Osteoblast (primary cell): Measurements from ENCODE around the gene LPIN1. TPM values are rescaled to one million over a fixed set of nuclear protein-coding genes. Genes with fewer than 3 reads are reported as not detected.
"Not testable (repeated sequence)": the region's sequence is repeated elsewhere in the genome, so short reads cannot be mapped to it uniquely, and the experiment has no call there.

Source experiments
- DNase-seq: peaks from one replicate; pipeline ENCODE4 v3.0.0; 2011; ENCODE audit warnings: low spot score, mixed read lengths; ENCODE audit not compliant: insufficient read length; ENCODE audit errors: missing footprints
- H2AFZ ChIP-seq: 2 replicates; pipeline ENCODE4 v1.6.0; 2011; ENCODE audit warnings: mild to moderate bottlenecking, low read length
- H3K27ac ChIP-seq: 2 replicates; pipeline ENCODE4 v1.5.1; 2011; ENCODE audit warnings: mild to moderate bottlenecking, low read depth, low read length, moderate library complexity
- H3K27me3 ChIP-seq: 2 replicates; pipeline ENCODE4 v1.6.0; 2012; ENCODE audit warnings: mild to moderate bottlenecking, control low read depth, inconsistent platforms, low read length, moderate library complexity; ENCODE audit not compliant: insufficient read depth
- H3K36me3 ChIP-seq: 2 replicates; pipeline ENCODE4 v1.5.1; 2011; ENCODE audit warnings: mild to moderate bottlenecking, low read length, control low read depth, moderate library complexity; ENCODE audit not compliant: insufficient read depth
- H3K4me1 ChIP-seq: 2 replicates; pipeline ENCODE4 v1.5.1; 2011; ENCODE audit warnings: mild to moderate bottlenecking, low read length, control low read depth, moderate library complexity; ENCODE audit not compliant: insufficient read depth
- H3K4me2 ChIP-seq: 2 replicates; pipeline ENCODE4 v1.6.0; 2011; ENCODE audit warnings: mild to moderate bottlenecking, low read length; ENCODE audit not compliant: insufficient read depth
- H3K4me3 ChIP-seq: fragments of 200-600 bp; sonication (generic); 3 replicates; pipeline ENCODE4 v1.5.1; 2012; ENCODE audit warnings: mild to moderate bottlenecking, low read length, inconsistent platforms; ENCODE audit not compliant: insufficient read depth
- H3K79me2 ChIP-seq: 2 replicates; pipeline ENCODE4 v1.6.0; 2012; ENCODE audit warnings: mild to moderate bottlenecking, low read length, control low read depth, inconsistent platforms; ENCODE audit not compliant: insufficient read depth
- H3K9me3 ChIP-seq: 2 replicates; pipeline ENCODE4 v1.5.1; 2011; ENCODE audit warnings: low read depth, low read length, control low read depth
- H4K20me1 ChIP-seq: 2 replicates; pipeline ENCODE4 v1.6.0; 2012; ENCODE audit warnings: mild to moderate bottlenecking, low read length, control low read depth; ENCODE audit not compliant: insufficient read depth
- CTCF ChIP-seq: IDR thresholded peaks from 2 replicates; pipeline ENCODE4 v1.5.1; 2011; ENCODE audit warnings: mild to moderate bottlenecking, low read depth, low read length, moderate library complexity; ENCODE audit errors: extremely low read depth
- total RNA-seq: library from RNA; depleted of rRNA; stranded (reverse); fragments of >200 nt; gene quantifications from 2 replicates; pipeline ENCODE4 v1.2.3, GENCODE V29; 2012

The LPIN1 gene
- total RNA-seq, 1 donor: 117 TPM

- DNase-seq: no peak
- no peaks in the 10 kb centered on the region for H3K36me3 ChIP-seq
- no peak overlapping the region for H3K4me2 ChIP-seq
- no peak overlapping the region for H3K27ac ChIP-seq
- H3K9me3 ChIP-seq: no peaks in the 10 kb centered on the region
- H3K4me1 ChIP-seq: peaks cover 2% of the 10 kb centered on the region
- H3K79me2 ChIP-seq: no peaks in the 10 kb centered on the region
- no peaks in the 10 kb centered on the region for H4K20me1 ChIP-seq
- H2AFZ ChIP-seq: no peak overlapping the region
- no peak overlapping the region for H3K4me3 ChIP-seq
- H3K27me3 ChIP-seq: no peaks in the 10 kb centered on the region
- no peak for TF ChIP-seq CTCF
Measured at GRCh38 chr2:11842336-11842735, 95.9 kb downstream of the LPIN1 start.

- not testable (repeated sequence) for H3K27ac ChIP-seq, H3K79me2 ChIP-seq, H3K36me3 ChIP-seq, DNase-seq, H3K9me3 ChIP-seq, H3K4me3 ChIP-seq, H3K4me1 ChIP-seq, H3K27me3 ChIP-seq, H3K4me2 ChIP-seq, H2AFZ ChIP-seq, H4K20me1 ChIP-seq
Measured at GRCh38 chr2:11844798-11845197, 98.4 kb downstream of the LPIN1 start.

GRCh38 chr2:11847935-11848334 lies 101.5 kb downstream of the LPIN1 start:
- H3K4me2 ChIP-seq, H3K36me3 ChIP-seq, H3K9me3 ChIP-seq, H3K4me3 ChIP-seq, H3K79me2 ChIP-seq, H3K4me1 ChIP-seq, DNase-seq, H4K20me1 ChIP-seq, H2AFZ ChIP-seq, H3K27ac ChIP-seq, H3K27me3 ChIP-seq: not testable (repeated sequence)

GRCh38 chr2:11850082-11850481 lies 103.7 kb downstream of the LPIN1 start:
- no peak for DNase-seq
- Histone ChIP-seq H3K36me3 (no peaks in the 10 kb centered on the region), H3K4me1 (peaks cover 3% of the 10 kb centered on the region), H3K27me3 (no peaks in the 10 kb centered on the region), H3K4me2 (peak overlapping the region; percentile 96), H3K4me3 (peak overlapping the region; percentile 74), H3K27ac (no peak overlapping the region), H2AFZ (peak overlapping the region; percentile 88), H3K79me2 (no peaks in the 10 kb centered on the region), H4K20me1 (no peaks in the 10 kb centered on the region), H3K9me3 (no peaks in the 10 kb centered on the region)
- TF ChIP-seq CTCF: no peak

- Histone ChIP-seq H3K4me3 (no peak overlapping the region), H4K20me1 (no peaks in the 10 kb centered on the region), H3K36me3 (no peaks in the 10 kb centered on the region), H3K27me3 (no peaks in the 10 kb centered on the region), H3K27ac (no peak overlapping the region), H3K9me3 (no peaks in the 10 kb centered on the region), H2AFZ (no peak overlapping the region), H3K4me2 (no peak overlapping the region), H3K79me2 (no peaks in the 10 kb centered on the region), H3K4me1 (peaks cover 3% of the 10 kb centered on the region)
- DNase-seq: no peak
- TF ChIP-seq CTCF: no peak
Measured at GRCh38 chr2:11852526-11853196, 106.2 kb downstream of the LPIN1 start.
